Measurements from ENCODE around the gene GLE1.
"Not testable (repeated sequence)": the region's sequence is repeated elsewhere in the genome, so short reads cannot be mapped to it uniquely, and the experiment has no call there.

GLE1 gene

GRCh38 chr9:128558431-128559310, 54.2 kb downstream of the GLE1 start:
- no peaks in the 10 kb centered on the region for H3K9me3 ChIP-seq (ENCODE audit: low read depth, low read length)
- H3K4me3 ChIP-seq = peak overlapping the region; percentile 61
- peak; percentile 42 for DNase-seq (ENCODE audit: low read depth, low spot score)
- H3K27ac ChIP-seq = peak overlapping the region; percentile 89
- H3K9ac ChIP-seq (ENCODE audit: insufficient read length) = peak overlapping the region; percentile 4
- TF ChIP-seq EZH2 (IDR thresholded peaks at IDR 0.05) (no peak), FOXP2 (optimal IDR thresholded peaks at IDR 0.05; ENCODE audit: control extremely low read depth, extremely low read length, insufficient read depth) (no peak), POLR2AphosphoS5 (IDR thresholded peaks at IDR 0.05; ENCODE audit: borderline replicate concordance, low read depth, low read length) (no peak)
- no peaks in the 10 kb centered on the region for H3K36me3 ChIP-seq (ENCODE audit: insufficient read depth, low read length)

GRCh38 chr9:128565578-128565977, 61.1 kb downstream of the GLE1 start:
- no peak overlapping the region for H3K4me3 ChIP-seq
- peak overlapping the region; percentile 26 for H3K27ac ChIP-seq
- no peak overlapping the region for H3K9ac ChIP-seq (ENCODE audit: insufficient read length)
- TF ChIP-seq FOXP2 (optimal IDR thresholded peaks at IDR 0.05; ENCODE audit: control extremely low read depth, extremely low read length, insufficient read depth) (no peak), POLR2AphosphoS5 (IDR thresholded peaks at IDR 0.05; ENCODE audit: borderline replicate concordance, low read depth, low read length) (no peak), EZH2 (IDR thresholded peaks at IDR 0.05) (no peak)
- no peak for DNase-seq (ENCODE audit: low read depth, low spot score)
- peaks cover 38% of the 10 kb centered on the region for H3K36me3 ChIP-seq (ENCODE audit: insufficient read depth, low read length)
- no peaks in the 10 kb centered on the region for H3K9me3 ChIP-seq (ENCODE audit: low read depth, low read length)

GRCh38 chr9:128568470-128569078, 64.1 kb downstream of the GLE1 start:
- Histone ChIP-seq H3K9ac (ENCODE audit: insufficient read length) (no peak overlapping the region), H3K4me3 (no peak overlapping the region), H3K36me3 (ENCODE audit: insufficient read depth, low read length) (peaks cover 51% of the 10 kb centered on the region), H3K9me3 (ENCODE audit: low read depth, low read length) (no peaks in the 10 kb centered on the region), H3K27ac (0 out of 2 replicates have a peak overlapping the region, but pooled peaks have one; percentile 26)
- no peak for DNase-seq (ENCODE audit: low read depth, low spot score)
- TF ChIP-seq POLR2AphosphoS5 (IDR thresholded peaks at IDR 0.05; ENCODE audit: borderline replicate concordance, low read depth, low read length) = no peak
- TF ChIP-seq FOXP2 (optimal IDR thresholded peaks at IDR 0.05; ENCODE audit: control extremely low read depth, extremely low read length, insufficient read depth) = no peak
- TF ChIP-seq EZH2 (IDR thresholded peaks at IDR 0.05) = no peak

- Histone ChIP-seq H3K9me3 (ENCODE audit: low read depth, low read length) (no peaks in the 10 kb centered on the region), H3K27ac (no peak overlapping the region), H3K36me3 (ENCODE audit: insufficient read depth, low read length) (peaks cover 74% of the 10 kb centered on the region), H3K4me3 (no peak overlapping the region), H3K9ac (ENCODE audit: insufficient read length) (no peak overlapping the region)
- TF ChIP-seq FOXP2 (optimal IDR thresholded peaks at IDR 0.05; ENCODE audit: control extremely low read depth, extremely low read length, insufficient read depth) (no peak), EZH2 (IDR thresholded peaks at IDR 0.05) (no peak), POLR2AphosphoS5 (IDR thresholded peaks at IDR 0.05; ENCODE audit: borderline replicate concordance, low read depth, low read length) (no peak)
- DNase-seq (ENCODE audit: low read depth, low spot score) = no peak
Measured at GRCh38 chr9:128575469-128575868, 71.0 kb downstream of the GLE1 start.

GRCh38 chr9:128575916-128576315, 71.4 kb downstream of the GLE1 start:
- no peak overlapping the region for H3K27ac ChIP-seq
- H3K36me3 ChIP-seq (ENCODE audit: insufficient read depth, low read length) = peaks cover 78% of the 10 kb centered on the region
- H3K9ac ChIP-seq (ENCODE audit: insufficient read length) = no peak overlapping the region
- DNase-seq (ENCODE audit: low read depth, low spot score) = no peak
- TF ChIP-seq POLR2AphosphoS5 (IDR thresholded peaks at IDR 0.05; ENCODE audit: borderline replicate concordance, low read depth, low read length) = no peak
- H3K9me3 ChIP-seq (ENCODE audit: low read depth, low read length) = no peaks in the 10 kb centered on the region
- no peak overlapping the region for H3K4me3 ChIP-seq

GRCh38 chr9:128577206-128577605, 72.7 kb downstream of the GLE1 start:
- no peak for DNase-seq (ENCODE audit: low read depth, low spot score)
- no peak overlapping the region for H3K4me3 ChIP-seq
- H3K9ac ChIP-seq (ENCODE audit: insufficient read length) = no peak overlapping the region
- no peaks in the 10 kb centered on the region for H3K9me3 ChIP-seq (ENCODE audit: low read depth, low read length)
- no peak overlapping the region for H3K27ac ChIP-seq
- H3K36me3 ChIP-seq (ENCODE audit: insufficient read depth, low read length) = peaks cover 89% of the 10 kb centered on the region
- TF ChIP-seq FOXP2 (optimal IDR thresholded peaks at IDR 0.05; ENCODE audit: control extremely low read depth, extremely low read length, insufficient read depth) (no peak), POLR2AphosphoS5 (IDR thresholded peaks at IDR 0.05; ENCODE audit: borderline replicate concordance, low read depth, low read length) (no peak), EZH2 (IDR thresholded peaks at IDR 0.05) (no peak)

- no peak overlapping the region for H3K27ac ChIP-seq
- no peak overlapping the region for H3K9ac ChIP-seq (ENCODE audit: insufficient read length)
- no peak for DNase-seq (ENCODE audit: low read depth, low spot score)
- TF ChIP-seq EZH2 (IDR thresholded peaks at IDR 0.05) = no peak
- no peak for TF ChIP-seq POLR2AphosphoS5 (IDR thresholded peaks at IDR 0.05; ENCODE audit: borderline replicate concordance, low read depth, low read length)
- TF ChIP-seq FOXP2 (optimal IDR thresholded peaks at IDR 0.05; ENCODE audit: control extremely low read depth, extremely low read length, insufficient read depth) = no peak
- no peak overlapping the region for H3K4me3 ChIP-seq
- H3K9me3 ChIP-seq (ENCODE audit: low read depth, low read length) = no peaks in the 10 kb centered on the region
- peaks cover 98% of the 10 kb centered on the region for H3K36me3 ChIP-seq (ENCODE audit: insufficient read depth, low read length)
Measured at GRCh38 chr9:128579194-128579593, 74.7 kb downstream of the GLE1 start.

GRCh38 chr9:128580731-128581130, 76.2 kb downstream of the GLE1 start:
- H3K36me3 ChIP-seq (ENCODE audit: insufficient read depth, low read length) = peaks cover 97% of the 10 kb centered on the region
- H3K9me3 ChIP-seq (ENCODE audit: low read depth, low read length) = no peaks in the 10 kb centered on the region
- no peak for DNase-seq (ENCODE audit: low read depth, low spot score)
- TF ChIP-seq FOXP2 (optimal IDR thresholded peaks at IDR 0.05; ENCODE audit: control extremely low read depth, extremely low read length, insufficient read depth) = no peak
- TF ChIP-seq EZH2 (IDR thresholded peaks at IDR 0.05) = no peak
- no peak for TF ChIP-seq POLR2AphosphoS5 (IDR thresholded peaks at IDR 0.05; ENCODE audit: borderline replicate concordance, low read depth, low read length)
- H3K27ac ChIP-seq = no peak overlapping the region
- H3K4me3 ChIP-seq = no peak overlapping the region
- no peak overlapping the region for H3K9ac ChIP-seq (ENCODE audit: insufficient read length)

GRCh38 chr9:128585155-128585554, 80.6 kb downstream of the GLE1 start:
- DNase-seq (ENCODE audit: low read depth, low spot score); H3K27ac ChIP-seq; H3K9me3 ChIP-seq (ENCODE audit: low read depth, low read length); H3K4me3 ChIP-seq; H3K9ac ChIP-seq (ENCODE audit: insufficient read length): not testable (repeated sequence)
- peaks cover 89% of the 10 kb centered on the region for H3K36me3 ChIP-seq (ENCODE audit: insufficient read depth, low read length)

GRCh38 chr9:128586934-128587333, 82.4 kb downstream of the GLE1 start:
- peaks cover 84% of the 10 kb centered on the region for H3K36me3 ChIP-seq (ENCODE audit: insufficient read depth, low read length)
- not testable (repeated sequence) for DNase-seq (ENCODE audit: low read depth, low spot score); H3K27ac ChIP-seq; H3K4me3 ChIP-seq; H3K9me3 ChIP-seq (ENCODE audit: low read depth, low read length); H3K9ac ChIP-seq (ENCODE audit: insufficient read length)

All from SK-N-MC (cell line).